Ramos (cell line): ENCODE measurements around the gene RALGDS.

ENCODE experiments used
- in situ Hi-C: fragments of 300-500 bp; cut with MboI; formaldehyde crosslinking; loops from one replicate; pipeline ENCODE4 v1.14.3; 2022; ENCODE audit warnings: low sequenced_read_pairs; ENCODE audit not compliant: unreplicated experiment

The RALGDS gene

DNA sequence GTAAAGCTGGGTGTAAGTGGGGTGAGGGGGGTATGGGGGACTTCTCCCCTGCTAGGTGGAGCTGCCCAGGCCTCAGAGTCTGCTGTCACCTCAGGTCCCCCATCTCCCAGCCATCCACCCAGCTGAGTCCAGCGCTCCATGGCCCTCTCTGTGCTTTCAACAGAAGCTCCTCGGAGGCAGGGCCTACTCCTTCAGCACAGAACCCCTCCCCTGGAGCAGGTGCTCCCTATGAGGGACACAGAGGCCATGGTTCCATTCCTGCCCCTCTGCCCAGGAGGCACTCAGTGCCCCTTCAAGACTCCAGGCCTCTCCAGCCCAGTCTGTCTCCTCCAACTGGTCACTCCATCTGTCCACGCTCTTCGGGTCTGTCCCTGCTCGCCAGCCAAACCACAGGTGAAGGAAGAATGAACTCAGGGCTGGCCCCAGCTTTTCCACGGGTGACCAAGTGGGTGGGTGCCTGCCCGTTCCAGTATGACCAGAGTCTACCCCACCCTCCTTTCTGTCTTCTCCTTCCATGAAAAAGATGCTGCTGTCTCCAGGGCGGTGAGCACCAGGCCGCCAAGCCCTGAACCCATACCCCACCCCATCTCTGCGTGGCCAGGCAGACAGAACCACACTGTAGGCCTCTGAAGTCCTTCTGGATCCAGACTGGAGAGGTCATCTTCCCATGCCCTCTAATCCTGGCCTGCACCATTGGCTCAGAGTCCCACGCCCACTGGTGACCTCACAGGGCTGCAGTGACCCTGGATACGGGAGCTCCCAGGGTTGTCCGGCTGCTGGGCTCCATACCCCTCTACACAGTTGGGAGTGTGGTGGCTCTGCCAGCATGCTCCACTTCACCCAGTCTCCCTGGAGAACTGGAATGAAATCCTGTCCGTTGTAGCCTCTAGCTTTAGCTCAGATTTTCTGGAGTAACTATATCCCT is 30.8 kb upstream of the RALGDS start:
- in situ Hi-C loops = no loop called here

DNA sequence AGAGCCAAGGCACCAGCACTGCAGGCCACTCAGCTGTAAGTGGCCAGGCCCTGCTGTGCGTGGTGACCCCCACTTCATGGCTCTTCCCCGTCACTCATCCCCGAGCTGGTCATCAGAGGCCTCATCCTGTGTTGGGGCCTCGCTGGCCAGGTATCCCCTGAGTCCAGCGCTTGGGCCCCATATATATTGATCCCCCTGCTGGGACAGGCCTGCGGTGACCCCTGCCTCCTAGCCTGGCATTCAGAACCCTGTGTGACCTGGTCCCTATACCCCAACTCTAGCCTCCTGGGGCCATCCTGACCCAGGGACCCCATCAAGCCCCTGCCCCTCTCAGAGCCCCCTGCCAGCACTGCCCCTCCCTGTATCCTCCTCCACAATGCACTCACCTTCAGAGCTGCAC is 30.0 kb upstream of the RALGDS start:
- in situ Hi-C loops = no loop called here

DNA sequence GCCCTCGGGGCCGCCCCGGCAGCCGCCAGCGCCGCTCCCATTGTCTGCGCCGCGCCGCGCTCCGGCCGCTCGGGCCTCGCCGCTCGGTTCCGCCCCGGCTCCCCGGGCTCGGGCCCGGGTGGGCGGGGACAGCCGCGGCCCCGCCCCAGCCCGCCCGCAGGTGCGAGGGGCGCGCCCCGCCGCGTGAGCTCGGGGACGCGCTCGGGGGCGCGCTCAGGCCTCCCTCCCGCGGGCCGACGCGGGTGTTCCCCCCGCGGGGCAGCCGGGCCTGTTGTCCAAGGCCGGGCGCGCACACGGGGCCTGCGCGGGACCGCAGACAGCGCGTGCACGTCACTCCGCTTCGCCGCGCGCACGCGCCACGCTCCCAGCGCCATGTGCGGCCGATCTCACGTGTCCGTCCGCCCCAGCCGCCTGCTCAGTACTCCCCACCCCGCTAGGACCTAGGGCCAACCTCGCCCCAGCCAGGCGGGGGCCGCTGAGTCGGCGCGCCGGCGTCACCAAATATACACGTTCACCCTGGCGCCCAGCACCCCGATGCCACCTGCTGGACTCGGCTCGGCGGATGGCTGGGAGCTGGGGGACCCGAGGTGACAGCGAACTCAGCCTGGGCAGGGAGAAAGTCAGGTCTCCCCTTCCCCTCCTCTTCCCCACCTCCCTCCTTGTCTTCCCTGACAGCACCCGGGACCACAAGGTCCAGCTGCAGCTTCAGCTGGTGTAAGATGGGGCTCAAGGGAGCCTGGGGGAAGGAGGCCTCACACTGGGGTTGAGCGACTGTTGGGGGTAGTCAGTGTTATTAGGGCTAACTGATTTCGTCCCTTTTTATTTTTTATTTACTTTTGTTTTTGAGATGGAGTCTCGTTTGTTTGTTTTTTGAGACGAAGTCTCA is 28.3 kb upstream of the RALGDS start:
- in situ Hi-C loops = loop anchor here (5.0 kb wide), 1 partner anchor 47 kb away; no protein-coding TSS in a partner anchor

DNA sequence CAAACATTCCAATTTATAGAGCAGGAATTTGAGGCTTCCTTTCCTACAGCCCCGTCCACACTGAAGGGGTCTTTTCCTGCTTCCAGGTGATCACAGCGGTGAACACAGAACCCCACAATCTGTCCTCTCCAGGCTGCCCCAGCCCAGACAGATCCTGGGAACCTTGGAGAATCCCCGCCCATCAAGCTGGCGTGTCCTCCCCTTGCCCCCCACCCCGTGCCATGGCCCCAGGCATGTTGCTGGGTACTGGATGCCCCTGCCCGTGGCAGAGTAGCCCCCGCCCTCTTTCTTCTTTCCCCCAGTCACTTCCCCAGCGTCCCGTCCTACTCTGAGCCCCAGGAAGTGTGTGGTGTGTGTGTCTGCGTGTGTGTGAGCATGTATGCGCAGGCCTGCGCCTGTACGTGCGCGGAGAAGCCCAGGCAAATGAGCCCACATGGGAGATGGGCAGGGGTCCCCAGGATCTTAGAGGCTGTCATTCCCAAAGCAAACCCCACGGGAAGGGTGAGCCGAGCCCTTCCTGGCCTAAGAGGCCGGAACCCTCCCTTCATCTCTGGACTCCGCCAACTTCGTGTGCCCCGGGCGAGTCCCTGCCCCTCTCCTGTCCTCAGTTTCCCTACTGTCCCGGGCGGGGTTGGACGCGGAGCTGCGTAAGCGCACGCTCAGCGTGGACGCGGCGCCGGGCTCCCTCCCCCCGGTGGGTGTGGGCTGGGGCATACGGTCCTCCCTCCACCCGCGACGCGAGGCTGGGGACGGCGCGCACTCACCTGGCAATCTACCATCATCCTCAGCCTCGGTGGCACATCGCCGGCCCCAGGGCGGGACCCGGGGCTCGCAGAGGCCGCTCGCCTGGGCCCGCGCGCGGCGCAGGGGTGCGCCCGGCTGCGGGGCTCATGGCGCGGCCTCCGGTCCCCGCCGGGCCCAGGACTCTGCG is 27.4 kb upstream of the RALGDS start:
- in situ Hi-C loops = loop anchor here (5.0 kb wide), 1 partner anchor 46 kb away; no protein-coding TSS in a partner anchor

DNA sequence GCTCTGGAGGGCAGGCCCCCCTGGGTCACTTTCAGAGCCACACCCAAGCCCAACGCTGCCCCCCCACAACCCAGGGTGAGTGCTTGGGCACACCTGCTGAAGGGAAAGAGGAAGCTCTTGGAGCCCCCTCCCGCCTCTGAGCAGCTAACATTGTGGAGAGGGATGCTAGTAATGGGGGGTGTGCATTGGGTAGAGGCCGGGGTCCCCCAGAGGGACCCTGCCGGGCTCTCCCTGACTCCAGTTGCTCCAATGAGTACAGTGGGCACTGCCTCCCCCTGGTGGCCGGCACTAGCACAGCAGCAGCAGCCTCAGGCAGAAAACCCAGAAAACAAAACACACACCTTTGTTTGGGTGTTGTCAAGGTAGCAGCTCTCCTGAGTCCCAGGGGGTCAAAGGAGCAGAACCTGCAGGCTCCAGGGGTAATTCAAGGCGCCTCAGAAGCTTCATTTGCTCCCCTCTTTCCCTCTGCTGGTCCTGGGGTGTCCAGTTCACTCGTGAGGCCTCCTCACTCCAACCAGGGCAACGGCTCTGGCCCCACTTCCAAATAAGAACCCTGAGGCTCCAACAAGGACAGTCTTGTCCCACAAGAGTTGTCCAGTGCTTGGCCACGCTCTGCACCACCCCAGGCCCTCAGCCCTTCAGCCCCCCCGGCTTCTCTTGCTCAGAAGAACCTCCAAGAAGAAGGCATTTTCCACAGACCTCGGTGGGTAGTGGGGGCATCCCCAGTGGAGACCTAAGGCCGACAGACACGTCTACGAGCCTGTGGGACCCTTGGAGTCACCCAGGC is 26.6 kb upstream of the RALGDS start:
- in situ Hi-C loops = loop anchor here (5.0 kb wide), 1 partner anchor 45 kb away; no protein-coding TSS in a partner anchor

- in situ Hi-C loops = loop anchor here (5.0 kb wide), 1 partner anchor 45 kb away; no protein-coding TSS in a partner anchor
Measured at GRCh38 chr9:133146746-133147411, 25.8 kb upstream of the RALGDS start.

DNA sequence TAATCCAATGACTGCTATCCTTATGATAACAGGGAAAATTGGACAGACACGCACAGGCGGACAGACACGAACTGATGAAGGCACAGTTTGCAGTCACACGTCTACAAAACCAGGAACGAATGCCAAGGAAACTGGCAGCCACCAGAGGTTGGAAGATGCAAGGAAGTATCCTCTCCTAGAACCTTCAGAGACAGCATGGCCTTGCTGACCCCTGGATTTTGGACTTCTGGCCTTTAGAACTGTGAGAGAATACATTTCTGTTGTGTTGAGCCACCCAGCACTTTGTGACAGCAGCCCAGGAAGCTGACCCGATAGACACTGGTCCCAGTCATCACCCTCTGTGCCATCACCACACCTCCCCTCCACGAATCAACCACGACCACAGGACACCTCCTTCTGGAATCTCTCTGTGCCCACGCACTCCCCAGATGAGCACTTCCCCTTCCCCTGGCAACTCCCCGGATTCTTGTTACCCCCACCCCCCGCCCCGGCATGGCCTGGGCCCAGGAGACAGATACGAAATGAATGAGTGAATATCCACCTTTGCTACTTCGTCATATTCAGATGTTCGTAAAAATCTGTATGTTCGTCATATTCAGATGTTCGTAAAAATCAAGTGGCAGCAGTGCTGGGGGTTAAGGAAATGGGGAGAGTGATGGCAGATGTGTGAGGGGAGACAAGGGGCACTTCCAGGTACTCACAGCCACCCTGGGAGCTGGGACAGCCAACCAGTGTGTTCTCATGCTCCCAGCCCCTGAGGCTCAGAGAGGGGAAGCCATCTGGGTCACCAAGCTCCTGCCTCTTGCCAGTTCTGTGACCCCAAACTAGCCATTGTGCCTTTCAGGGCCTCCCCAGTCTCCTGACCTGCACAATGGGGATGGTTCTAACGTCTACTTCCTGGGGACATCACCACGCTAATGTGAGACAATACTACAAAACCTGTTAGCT is 24.1 kb upstream of the RALGDS start:
- in situ Hi-C loops = loop anchor here (5.0 kb wide), 1 partner anchor 43 kb away; no protein-coding TSS in a partner anchor

- in situ Hi-C loops = no loop called here
Measured at GRCh38 chr9:133144142-133144903, 23.3 kb upstream of the RALGDS start.

GRCh38 chr9:133143639-133144141 is 22.6 kb upstream of the RALGDS start:
- in situ Hi-C loops = no loop called here

DNA sequence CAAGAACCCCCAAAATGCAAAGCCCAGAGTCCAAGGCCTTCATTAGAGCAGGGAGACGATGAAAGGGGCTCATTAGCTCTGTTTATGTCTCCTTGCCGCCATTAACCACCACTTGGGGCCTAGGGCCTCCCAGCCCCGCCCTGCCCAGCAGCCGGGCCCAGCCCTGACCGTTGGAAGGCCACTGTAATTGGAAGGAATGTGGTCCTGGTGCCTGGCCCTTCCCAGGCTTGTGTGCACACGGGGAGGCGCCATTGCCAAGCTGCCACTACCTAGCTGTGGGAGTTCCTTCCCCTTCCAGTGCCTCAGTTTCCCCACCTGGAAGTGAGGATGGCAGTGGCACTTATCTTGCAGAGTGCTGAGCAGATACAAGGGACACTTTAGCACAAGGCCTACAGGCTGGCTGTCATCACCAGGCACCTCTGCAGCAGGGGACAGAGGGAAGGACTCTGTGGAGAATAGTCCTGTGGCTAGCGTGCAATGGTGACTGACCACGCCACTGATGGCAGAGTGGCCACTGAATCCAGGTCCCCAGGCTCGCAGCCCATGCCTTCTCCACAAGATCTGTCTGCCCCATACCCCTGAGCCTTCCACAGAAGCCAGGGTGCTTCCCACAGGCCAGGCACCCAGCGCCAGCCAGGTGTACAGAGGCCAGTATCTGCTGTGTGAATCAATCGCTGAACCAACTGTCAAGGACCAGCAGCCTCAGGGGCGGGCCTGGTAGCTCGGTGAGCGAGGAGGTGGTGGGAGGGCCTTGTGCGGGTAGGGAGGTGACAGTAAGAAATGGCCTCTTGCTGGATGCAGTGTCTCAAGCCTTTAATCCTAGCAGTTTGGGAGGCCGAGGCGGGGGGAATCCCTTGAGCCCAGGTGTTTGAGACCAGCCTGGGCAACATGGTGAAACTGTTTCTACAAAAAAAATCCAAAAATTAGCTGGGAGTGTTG is 21.9 kb upstream of the RALGDS start:
- in situ Hi-C loops = no loop called here

DNA sequence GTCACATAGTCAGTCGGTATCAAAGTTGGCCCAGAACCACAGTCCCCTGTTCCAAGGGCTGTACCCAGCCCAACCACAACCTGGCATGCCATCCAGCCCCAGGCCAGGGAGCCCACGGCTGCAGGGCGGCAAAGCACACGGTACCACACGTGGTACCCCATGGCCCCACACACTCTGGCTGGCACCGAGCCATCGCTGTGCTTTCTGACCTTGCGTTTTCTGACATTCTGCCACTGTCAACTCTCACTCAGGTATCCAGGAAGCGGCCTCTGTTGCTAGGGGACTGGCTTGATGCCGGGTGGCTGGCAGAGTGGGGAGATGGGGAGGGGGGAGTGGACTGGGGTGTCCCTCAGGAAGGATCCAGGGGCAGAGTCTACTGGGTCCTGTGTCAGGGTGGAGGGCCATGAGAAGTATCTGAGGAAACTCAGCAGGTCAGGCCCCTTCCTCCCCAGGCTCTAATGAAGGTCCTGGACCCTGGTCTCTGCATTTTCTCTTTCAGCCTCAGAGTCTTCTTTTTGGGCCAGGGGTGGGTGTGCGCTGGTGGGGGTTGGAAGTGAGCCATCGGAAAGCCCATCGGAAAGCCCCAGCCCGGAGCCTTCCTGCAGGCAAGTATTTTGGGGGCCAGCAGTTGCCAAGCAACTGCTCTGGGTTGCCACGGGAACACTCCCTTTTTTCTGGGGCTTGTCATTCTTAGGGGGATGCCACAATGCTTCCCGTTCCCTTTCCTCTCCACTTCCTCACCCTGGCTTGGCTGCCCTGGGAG is 21.0 kb upstream of the RALGDS start:
- in situ Hi-C loops = no loop called here

- in situ Hi-C loops = no loop called here
Measured at GRCh38 chr9:133140606-133141005, 19.6 kb upstream of the RALGDS start.

GRCh38 chr9:133140174-133140505 is 19.1 kb upstream of the RALGDS start:
- in situ Hi-C loops = no loop called here

DNA sequence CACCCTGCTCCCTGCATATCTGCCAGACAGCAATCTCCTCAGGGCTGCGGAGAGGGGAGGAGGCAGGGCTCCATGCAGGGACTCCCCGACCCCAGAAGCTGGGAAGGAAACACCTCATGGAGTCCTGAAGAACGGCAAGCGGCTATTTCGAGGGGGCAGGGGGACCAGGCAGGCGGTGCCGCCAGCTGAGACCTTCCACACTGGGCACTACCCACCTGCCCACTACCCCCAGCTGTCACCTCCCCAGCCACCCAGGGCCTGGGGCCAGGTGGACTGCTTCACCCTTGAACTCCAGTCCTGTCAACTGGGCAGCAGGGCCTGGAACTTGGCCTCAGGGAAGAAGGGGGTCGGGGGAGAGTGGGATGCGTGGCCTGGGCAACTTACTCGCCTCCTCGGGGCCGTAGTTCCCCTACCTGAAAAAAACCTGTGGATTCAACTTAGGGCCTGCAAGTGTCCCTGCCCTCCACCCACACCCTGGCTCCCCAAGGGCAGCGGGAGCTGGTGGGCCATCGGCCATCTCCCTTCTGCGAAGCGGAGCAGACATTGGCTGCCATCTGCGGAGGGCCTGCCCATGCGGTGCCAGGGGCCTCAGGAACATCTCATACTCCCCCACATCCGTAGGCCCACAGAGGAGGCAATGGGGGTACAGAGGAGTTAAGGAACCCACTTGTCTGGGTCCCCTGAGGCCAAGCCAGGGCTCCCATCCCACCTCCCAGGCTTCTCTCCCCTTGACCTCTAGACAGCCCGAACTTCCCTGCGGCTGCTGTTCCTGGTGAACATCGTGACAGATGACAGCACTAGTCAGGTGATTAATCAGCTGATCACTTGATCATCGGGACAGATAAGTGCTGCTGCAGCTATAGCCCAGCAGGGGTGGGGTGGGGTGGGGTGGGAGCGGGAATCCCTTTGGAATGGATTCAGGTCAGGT is 18.5 kb upstream of the RALGDS start:
- in situ Hi-C loops = no loop called here
